Fibroblast of villous mesenchyme (primary cell): ENCODE data around the gene NECTIN4. TPM values are rescaled to one million over a fixed set of nuclear protein-coding genes. Genes with fewer than 3 reads are reported as not detected.

Experiments
- DNase-seq: peaks from one replicate; pipeline ENCODE4 v3.0.0-alpha.2; 2010; ENCODE audit warnings: low read depth
- H3K4me3 ChIP-seq: 2 replicates; pipeline ENCODE4 v1.5.1; 2011; ENCODE audit warnings: low read depth, mild to moderate bottlenecking, low read length
- CTCF ChIP-seq: IDR thresholded peaks from 2 replicates; pipeline ENCODE4 v1.5.1; 2012; ENCODE audit warnings: low read depth, mild to moderate bottlenecking, low read length; ENCODE audit not compliant: insufficient read depth
- total RNA-seq: library from RNA; depleted of rRNA; stranded (reverse); fragments of >200 nt; gene quantifications from 2 replicates; pipeline ENCODE4 v1.2.3, GENCODE V29; 2012

Gene NECTIN4
- total RNA-seq, 1 donor: 2.6 TPM

- H3K4me3 ChIP-seq: no peak overlapping the region
- DNase-seq: no peak
- no peak for TF ChIP-seq CTCF
Observed at GRCh38 chr1:161130266-161130665, 40.9 kb upstream of the NECTIN4 start.

- DNase-seq: no peak
- no peak for TF ChIP-seq CTCF
- H3K4me3 ChIP-seq: no peak overlapping the region
Observed at GRCh38 chr1:161128591-161129420, 39.4 kb upstream of the NECTIN4 start.

- TF ChIP-seq CTCF: no peak
- no peak for DNase-seq
- H3K4me3 ChIP-seq: no peak overlapping the region
Observed at GRCh38 chr1:161127649-161128048, 38.3 kb upstream of the NECTIN4 start.

- H3K4me3 ChIP-seq: no peak overlapping the region
- no peak for TF ChIP-seq CTCF
- no peak for DNase-seq
Observed at GRCh38 chr1:161122967-161123366, 33.6 kb upstream of the NECTIN4 start.

GRCh38 chr1:161121834-161122233 lies 32.5 kb upstream of the NECTIN4 start:
- DNase-seq: no peak
- no peak overlapping the region for H3K4me3 ChIP-seq
- no peak for TF ChIP-seq CTCF

GRCh38 chr1:161121042-161121650 lies 31.8 kb upstream of the NECTIN4 start:
- no peak overlapping the region for H3K4me3 ChIP-seq
- no peak for TF ChIP-seq CTCF
- no peak for DNase-seq
